Activated CD4-positive, alpha-beta T cell treated with anti-CD3 and anti-CD28 coated beads, Interleukin-2, amount 50 U/mL, for 1 hour (primary cell): ENCODE data around the gene P2RY2.

Source experiments
- DNase-seq: peaks from one replicate; pipeline ENCODE4 v3.0.0-alpha.2; 2020

The P2RY2 gene

DNA sequence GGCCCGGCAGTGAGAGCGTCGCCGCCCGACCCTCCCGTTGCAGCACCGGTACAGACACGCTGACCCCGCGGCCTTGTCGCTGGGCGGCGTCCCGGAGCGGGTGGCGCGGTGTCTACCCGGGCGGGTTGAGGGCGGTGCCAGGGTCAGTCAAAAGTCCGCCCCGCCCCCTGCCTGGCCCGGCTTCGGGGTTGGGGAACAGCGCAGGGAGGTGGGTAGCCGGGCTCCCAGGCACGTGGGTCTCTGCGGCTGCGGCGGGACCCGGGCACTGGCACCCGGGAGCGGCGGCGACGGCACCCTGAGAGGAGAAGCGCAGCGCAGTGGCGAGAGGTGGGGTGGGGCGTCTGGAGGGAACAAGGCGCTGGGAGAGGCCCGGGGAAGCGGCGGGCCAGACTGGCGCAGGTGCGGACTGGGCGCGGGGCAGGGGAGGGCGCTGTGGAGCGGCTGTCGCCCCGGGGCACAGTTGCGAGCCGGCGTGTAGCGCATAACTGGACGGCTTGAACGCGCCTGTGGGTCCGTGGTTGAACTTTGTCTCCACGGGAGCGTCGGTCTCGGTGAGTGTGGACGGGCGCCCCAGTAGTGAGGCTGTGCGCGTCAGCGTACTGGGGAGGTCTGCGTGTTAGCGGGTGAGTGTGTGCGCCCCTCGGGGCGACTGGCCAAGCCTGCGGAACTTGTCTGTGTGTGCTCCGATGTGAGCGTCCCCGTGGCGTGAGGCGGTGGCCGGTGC, at the start of gene P2RY2:
Gene P2RY2, plus strand, starts transcription at position 176 of the 724 bp plus-strand sequence. CDS start 15,879 bp downstream, outside the sequence.
- peak; percentile 7 for DNase-seq

DNA sequence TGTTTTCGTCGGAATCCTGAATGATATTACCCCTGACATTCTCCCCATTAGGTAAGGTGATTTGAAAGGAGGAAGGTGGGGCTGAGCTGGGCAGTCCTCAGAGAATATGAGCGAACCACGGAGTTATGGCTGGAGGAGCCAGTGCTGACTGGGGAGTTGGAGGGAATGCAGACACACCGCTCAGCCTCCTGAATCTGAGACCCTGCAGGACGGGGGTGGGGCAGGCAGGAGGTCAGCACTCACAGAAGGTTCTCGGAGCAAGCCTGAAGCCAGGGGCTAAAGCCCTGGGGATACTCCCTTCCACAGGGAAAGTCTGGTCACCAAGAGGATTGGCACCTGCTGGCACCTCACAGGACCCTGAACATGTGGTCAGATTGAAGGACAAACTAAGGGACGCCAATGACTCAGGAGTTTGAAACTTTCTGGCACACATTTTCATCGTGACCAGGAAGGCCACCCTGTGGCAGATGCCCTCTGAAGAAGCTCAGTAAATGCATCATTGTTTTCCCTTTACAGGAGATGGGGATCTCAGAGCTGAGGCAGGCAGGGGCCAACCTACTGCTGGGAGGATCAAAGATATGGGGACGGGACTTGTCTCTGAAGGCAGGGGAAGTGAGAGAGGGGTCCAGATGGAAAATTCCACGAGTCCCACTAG, 49.0 kb upstream of the P2RY2 start:
- no peak for DNase-seq

DNA sequence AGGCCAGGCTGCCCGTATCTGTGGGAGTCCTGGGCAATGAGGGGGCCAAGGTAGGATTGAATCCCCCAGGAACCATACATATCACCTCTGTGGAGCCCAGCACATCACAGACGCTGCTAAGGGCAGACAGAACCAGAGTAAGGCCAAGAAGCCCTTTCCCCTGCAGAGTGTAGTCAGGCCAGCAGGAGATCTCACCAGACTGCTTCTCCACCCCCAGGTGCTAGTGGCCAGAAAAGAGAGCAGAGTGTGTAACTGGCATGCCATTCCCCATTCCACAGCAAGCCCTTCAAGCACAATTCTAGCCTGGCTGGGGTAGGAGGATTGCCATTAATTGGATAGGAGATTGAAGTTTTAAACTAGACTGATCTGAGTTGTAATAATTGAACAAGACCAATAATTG, 47.9 kb upstream of the P2RY2 start:
- no peak for DNase-seq

DNA sequence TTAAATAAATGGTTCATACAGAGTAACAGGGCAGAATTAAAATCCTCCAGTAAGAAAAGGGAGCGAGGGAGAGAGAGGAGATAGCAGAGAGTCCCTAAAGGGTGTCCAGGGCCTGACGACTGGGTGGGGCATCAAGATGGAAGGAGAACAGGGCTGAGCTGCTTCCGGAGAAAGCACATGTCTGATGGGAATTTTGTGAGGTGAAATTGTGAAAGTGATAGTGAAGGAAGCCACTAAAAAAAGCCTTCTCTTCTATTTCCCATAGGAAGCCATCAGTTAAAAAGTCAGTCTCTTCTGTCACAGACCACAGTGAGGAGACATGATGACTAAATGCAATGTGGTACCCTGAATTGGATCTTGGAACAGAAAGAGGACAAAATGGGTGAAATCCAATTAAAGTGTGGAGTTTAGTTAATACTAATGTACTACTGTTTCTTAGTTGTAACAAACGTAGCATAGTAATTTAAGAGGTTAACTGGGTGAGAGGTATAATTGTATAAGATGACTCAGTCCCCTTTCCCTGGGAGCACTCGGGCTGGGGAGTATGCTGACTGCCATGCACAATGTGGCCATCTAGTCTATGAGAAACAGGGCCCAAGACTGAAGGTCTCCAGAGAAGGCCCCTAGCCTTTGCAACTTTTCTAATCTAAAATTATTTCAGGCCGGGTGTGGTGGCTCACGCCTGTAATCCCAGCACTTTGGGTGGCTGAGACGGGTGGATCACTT, 46.5 kb upstream of the P2RY2 start:
- DNase-seq: no peak

DNA sequence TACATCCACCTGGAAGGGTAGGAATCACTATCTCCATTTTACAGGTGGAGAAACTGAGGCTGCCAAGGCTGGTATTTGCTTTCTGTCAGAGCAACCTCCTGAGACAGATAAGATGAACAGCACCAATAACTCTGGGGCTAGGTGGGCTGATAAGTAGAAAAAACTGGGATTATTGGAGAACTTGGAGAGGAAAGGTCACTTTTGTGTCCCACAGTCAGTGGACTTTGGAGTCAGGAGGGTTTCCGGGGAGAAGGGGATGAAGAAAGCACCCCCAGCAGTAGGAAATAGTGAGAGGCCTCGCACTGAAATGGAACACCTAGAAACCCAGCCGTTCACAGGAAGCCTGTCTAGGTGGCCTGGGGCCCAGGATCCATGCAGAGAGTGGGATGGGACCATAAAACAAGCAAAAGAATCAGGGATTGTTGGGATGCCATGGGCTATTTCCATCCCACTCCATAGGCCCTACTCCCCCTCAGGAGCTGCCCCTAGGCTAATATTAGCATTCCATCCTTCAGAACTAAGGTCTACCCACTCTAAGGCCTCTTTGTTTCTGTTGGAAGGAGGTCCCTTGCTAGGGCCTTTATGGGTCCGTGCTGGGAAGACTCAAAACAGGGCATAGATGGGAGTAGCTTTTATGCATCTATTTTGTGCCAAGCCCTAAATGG, 45.0 kb upstream of the P2RY2 start:
- DNase-seq: no peak

DNA sequence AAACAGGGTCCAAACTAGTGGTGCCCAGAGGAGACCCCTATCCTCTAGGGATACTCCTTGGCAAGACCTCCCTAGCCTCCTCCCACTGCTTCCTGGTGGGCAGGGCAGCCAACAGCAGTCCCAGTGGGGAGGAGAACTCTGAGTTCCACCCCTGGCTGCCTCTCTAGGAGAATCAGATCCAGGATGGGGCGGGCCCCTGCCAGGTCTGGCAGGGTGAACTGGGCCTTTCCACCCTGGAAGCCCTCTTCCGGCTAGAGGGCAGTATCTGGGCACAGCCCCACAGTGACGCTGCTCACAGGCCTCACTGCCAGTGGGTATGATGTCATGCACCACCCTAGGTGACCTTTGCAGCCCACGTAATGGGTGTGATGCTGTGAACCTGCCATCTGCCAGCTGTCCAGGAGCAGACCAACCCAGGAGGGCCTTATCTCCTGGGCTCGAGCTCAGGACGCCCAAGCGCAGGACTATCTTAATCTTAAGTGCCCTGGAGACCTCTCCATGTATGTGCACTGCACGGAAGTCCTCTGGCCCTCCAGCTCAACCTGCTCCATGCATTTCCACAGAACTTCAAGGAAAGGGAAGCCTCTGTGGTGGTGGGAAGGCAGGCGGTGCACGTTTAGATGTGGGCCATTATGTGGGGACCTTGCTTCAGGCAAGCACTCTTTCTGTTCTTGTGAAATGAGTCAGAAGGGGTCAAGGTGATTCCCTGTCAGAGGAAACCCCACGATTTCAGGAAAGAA, 44.2 kb upstream of the P2RY2 start:
- no peak for DNase-seq

DNA sequence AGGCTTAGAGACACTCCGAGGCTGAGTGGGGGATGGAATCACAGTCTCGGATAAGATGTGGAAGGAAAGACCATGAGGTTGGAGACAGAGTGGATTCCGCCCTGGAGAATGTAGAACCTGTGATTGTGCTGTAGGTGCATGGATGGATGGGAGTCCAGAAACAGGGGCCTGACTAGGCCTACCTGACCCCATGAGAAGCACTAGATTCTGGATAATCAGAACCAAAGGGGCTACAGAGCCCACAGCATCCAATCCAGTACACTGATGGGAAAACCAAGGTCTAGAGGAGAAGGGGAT, 43.6 kb upstream of the P2RY2 start:
- no peak for DNase-seq

DNA sequence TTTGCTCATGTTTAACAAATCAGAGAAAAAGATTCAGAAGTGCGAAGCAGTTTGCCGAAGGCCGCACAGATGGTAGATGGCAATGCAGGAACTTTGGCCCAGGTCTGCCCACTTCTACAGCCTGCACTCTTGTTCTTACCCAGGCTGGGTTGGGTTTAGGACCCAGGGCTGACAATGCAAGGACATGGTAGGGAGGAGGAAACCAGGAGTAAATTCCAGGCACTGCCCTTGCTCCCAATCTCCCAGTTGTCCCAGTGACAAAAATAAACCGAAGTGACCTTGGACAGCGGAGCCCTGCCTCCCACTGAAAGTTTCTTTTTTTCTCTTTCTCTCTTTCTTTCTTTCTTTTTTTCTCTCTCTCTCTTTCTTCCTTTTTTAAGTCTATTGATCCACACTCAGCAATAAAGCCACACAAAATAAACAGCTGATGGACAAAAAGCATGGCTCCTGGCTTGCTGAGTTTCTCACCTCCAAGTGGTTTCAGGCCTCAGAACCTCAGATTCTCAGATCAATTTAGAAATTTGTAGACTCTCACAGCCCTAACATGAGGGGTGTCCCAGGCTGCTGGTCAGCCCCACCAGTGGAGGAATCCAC, 42.4 kb upstream of the P2RY2 start:
- no peak for DNase-seq

DNA sequence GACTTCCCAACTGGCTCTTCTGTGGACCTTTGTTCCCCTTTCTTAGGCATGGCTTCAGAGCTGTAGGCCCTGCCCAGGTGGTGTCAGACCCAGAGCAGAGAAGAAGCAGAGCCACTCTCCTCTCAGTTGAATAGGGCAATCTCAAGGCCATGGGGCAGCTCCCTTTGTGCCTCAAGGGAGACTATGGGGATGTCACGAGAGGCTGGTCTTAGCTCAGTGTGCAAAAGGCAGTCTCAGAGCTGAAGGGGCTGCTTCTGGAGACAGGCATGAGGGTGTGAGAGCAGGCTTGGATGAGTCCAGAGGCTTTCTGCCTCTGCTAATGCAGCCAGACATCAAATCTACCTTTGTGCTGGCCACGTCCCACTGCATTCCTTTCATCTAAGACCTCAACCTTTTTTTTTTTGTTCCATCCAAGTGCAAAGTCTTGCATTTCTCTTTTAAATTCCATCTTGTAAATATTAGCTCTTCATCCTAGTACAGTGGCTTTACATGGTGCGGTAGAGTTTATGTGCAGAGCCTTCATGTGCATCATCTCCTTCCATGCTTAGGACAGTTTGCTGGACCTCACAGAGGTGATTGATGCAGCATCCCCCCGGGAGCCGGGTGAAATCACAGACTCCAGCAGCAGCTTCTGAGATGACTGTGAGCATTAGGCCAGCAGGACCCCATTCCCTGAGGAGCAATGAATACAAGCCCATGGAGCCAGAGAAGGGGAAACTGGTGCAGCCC, 41.8 kb upstream of the P2RY2 start:
- DNase-seq: no peak

DNA sequence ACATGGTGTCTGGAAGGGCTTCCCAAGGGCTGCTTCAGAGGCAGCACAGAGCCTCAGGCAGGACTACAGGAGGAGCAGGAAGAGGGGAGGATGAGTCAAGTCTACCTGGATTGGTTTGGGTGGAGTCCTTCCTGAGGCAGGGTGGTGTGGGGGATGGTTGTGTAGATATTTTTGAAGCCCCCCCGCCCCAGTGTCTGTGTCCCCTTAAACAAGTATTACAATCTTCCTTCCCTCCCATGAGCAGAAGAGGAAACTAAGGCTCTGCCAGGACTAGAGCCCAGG, 41.3 kb upstream of the P2RY2 start:
- no peak for DNase-seq

DNA sequence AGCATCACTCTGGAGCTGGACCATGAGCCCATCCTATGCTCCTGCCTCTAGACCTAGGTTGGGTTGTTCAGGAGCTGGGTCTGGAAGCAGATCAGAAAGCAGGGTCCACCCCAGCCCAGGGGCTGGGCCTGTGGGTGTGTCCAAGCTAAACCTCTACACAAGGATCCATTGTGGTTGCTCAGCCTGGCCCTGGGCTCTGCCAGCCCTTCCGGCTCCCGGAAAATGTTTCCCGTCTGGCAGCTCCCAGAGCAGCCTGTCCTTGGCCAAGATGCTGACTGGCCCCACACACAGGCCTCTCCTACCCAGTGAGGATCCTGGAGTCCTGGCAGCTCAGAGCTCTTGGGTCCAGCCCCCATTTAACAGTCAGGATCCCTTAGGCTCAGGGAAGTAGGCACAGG, 40.7 kb upstream of the P2RY2 start:
- no peak for DNase-seq

DNA sequence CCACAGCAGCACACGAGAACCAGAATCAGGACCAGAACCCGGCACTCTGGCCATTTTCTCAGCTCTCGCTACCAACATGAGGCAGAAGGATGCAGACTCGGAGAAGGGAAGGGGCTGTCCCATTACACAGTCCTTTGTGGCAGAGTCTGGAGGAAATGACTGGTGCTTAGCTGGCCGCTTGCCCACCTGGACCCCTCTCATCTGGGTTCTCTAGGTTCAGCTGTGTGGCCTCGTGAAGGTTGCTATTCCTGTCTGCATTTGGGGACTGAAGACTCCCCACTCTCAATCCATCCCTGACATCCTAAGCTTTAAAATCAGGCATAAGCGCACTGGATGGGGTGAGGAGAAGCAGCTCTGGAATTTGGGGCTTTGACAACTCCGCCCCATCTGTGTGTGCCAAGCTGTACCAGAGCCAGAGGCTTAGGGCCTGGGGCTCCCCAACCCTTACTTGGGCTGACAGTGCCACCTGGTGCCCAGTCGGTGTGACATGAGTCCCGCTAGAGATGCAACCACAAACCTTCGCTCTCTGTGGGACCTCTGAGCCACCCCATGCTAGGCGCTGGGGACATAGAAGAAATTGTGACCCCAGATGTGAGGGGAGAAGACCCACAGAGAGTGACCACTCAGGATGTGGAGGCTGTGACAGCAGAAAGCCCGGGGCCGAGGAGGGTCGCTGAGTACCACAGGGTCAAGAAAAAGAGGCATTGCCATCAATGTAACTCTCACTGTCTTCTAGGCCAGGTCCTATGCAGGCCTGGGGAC, 40.1 kb upstream of the P2RY2 start:
- peak; percentile 78 for DNase-seq

DNA sequence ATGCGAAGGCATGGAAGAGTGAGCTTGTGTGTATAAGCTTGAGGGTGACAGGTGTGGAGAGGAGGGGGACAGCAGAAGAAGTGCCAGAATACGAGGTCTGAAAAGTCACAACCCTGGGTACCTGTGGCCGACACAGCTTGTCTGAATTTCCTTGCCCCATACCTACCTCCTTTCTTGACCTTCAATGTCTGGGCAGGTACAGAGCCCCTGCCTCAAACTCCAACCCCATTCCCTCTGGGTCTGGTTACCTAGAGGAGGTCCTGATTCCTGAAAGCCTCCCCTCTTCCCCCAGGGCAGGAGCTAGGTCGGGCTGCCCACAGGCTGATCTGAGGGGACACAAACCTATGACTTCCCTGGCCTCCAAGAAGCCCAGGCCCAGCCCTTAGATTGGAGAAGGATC, 39.4 kb upstream of the P2RY2 start:
- DNase-seq: no peak

DNA sequence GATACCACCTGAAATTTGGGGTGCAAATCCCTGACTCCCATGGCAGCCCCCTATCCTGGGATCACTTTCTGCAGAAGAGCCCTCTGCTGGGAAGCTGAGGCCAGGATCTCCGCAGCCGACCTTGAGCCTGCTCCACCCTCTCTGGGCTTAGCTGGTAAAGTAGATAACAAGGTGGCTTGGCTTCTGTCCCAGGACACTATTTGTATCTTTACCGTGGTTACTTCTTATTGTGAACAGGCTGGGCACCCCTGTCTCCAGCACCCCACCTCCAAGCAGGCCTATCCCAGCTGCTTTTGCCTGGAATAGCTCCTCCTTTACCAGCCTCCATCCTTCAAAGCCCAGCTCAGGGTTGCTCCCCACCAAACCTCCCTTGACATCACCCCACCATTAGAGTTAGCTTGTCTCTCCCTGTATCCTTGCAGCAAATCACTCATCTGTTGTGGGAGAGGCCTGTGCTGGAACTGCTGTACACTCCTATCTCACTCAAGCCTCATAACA, 35.2 kb upstream of the P2RY2 start:
- DNase-seq: no peak

DNA sequence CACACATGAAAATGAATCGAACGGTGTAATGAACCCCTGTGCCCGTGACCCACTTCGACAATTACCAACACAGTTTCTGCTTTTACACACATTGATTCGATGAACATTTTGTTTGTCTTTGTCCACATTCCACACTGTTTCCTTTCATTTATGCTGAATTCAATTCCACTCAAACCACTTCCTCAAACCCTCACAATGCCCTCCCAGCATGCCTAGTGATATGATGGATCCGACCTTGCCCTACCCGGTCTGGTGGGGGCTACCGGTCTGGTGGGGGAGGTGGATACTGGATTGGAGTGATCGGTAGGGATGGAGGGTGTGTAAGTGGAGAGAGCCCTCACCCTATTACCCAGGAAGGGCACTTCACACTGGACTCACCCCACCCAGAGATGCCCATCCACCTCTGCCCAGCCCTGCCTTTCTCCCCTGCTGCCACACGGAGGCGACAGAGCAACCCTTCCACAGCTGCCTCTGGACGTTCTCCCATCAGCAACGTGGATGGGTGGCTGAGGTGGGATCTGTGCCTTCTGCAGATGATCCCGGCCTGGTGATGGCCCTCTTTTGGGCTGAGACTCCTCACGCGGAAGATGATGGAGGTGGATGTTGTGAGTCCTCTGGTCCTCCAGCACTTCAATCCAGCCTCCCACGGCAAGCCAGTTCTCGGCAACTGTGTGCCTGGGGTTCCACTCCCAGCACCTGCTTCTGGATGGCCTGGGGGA, 33.0 kb upstream of the P2RY2 start:
- peak; percentile 36 for DNase-seq

DNA sequence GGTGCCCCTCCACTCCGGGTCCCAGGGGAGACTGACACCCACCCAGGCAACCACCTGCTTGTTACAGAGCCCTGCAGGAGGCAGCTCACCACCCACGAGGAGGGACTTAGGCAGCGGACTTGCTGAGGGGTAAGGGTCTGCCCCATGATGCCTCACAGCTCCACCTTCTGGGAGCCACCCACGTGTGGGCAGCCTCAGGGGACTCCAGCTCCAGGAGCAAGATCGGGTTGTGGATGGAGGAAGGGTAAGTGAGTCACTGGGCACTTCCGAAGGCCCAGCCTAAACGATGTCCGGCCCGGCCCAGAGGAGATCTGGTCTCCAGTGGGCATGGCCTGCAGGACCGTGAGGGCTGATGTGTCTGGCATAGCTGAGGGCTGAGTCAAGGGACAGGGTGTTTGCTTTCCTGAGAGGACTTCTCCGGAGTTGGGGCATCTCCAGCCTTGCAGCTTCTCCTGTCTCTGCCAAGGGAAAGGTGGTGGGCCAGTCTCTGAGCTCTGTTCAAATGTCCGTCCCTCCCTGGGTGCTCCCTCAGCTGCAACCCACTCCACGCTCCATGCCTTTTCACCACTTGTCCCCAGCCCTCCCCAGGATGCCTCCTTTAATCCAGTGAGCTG, 32.3 kb upstream of the P2RY2 start:
- no peak for DNase-seq

DNA sequence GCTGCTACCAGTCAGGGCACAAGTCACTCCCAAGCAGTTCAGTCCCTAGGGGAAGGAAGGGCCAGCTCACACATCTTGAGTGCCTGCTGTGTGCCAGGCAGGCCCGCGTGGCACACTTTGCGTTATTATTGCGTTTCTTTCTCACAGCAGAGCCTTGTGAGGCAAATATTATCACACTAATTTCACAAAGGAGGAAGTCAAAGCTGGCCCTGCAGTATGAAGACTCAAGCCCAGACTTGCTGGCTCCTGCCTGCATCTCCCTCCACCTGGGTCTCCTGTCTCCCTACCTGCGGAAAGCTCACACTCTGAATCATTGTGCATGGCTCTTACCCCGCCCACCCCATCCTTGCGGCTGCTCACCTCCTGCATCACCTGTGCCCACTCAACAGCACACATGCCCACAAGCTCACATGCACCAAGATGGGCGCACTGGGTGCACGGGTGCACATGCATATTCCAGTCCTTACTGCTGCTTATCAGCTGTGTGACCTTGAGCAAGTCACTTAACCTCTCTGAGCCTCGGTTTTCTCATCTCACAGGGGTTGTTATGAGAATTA, 31.7 kb upstream of the P2RY2 start:
- DNase-seq: no peak

DNA sequence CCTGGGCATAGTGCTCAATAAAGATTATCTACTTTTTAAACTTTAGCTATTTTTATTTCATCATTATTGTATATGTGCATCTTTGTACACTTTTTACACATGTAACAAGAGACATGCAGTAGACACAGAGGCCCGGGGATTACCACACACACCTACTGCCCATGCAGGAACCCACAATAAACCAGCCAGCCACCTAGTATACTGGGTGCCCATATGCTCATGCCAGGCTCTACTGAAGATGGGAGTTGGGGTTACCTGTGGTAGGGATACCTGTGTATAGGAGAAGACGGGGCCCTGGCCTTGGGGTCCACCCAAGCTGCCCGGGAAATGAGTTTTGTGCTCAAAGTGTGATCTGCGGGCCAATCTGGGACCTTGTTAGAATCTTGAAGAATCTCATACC, 31.2 kb upstream of the P2RY2 start:
- no peak for DNase-seq

DNA sequence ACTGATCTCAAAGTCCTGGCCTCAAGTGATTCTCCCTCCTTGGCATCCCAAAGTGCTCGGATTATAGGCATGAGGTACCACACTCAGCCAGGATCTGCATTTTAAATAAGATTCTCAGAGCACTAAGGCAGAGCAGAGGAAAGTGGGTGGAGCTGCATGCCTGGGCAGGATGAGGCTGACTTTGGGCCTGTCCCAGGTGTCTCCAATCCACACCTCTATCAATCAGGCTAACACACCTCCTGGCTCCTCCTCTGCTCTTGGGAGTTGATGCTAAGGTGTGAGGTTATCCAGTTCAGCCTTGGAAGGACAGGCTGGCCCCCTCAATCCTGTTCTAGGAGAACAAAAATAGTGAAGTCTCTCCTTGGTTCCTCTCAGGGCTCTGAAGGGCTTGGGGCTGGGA, 30.2 kb upstream of the P2RY2 start:
- DNase-seq: no peak

DNA sequence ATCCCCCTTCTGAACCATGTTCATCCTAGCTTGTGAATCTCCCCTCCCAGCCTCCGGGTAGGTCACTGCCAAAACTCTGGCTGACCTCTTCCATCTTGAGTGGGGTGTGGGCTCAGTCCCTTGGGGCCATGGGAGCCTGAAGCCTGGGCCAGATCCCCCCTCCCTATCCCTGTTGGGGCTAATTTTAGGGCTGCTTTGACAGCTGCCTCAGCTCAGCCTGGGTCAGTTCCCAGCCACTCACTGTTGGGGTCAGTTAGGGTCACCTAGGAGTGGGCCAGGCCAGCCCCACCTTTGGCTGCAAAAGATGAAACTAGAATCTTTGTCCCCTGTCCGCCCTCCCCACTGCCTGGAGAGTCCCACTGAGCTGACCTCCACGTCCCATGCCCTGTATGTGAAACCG, 29.8 kb upstream of the P2RY2 start:
- DNase-seq: no peak
